GM12875 (cell line): ENCODE data around the gene PTGFRN.
"Not testable (repeated sequence)": the region's sequence is repeated elsewhere in the genome, so short reads cannot be mapped to it uniquely, and the experiment has no call there.

Source experiments
- H3K4me3 ChIP-seq: one replicate; pipeline ENCODE4 v1.5.1; 2011; ENCODE audit warnings: low read depth, low read length, control low read depth
- CTCF ChIP-seq: IDR thresholded peaks from 2 replicates; pipeline ENCODE4 v1.5.1; 2011; ENCODE audit warnings: low read depth, mild to moderate bottlenecking, control low read depth, inconsistent platforms, low read length, moderate library complexity, borderline replicate concordance; ENCODE audit not compliant: insufficient read depth

Gene PTGFRN

GRCh38 chr1:116962987-116963639 is 53.4 kb downstream of the PTGFRN start:
- no peak overlapping the region for H3K4me3 ChIP-seq
- TF ChIP-seq CTCF = no peak

- no peak for TF ChIP-seq CTCF
- no peak overlapping the region for H3K4me3 ChIP-seq
Observed at GRCh38 chr1:116966791-116967190, 57.1 kb downstream of the PTGFRN start.

- TF ChIP-seq CTCF = no peak
- no peak overlapping the region for H3K4me3 ChIP-seq
Observed at GRCh38 chr1:116968724-116969123, 59.0 kb downstream of the PTGFRN start.

- TF ChIP-seq CTCF = no peak
- H3K4me3 ChIP-seq = no peak overlapping the region
Observed at GRCh38 chr1:116971258-116971860, 61.6 kb downstream of the PTGFRN start.

- no peak overlapping the region for H3K4me3 ChIP-seq
- TF ChIP-seq CTCF = no peak
Observed at GRCh38 chr1:116971965-116972673, 62.4 kb downstream of the PTGFRN start.

GRCh38 chr1:116972674-116973030 is 62.9 kb downstream of the PTGFRN start:
- no peak overlapping the region for H3K4me3 ChIP-seq
- TF ChIP-seq CTCF = no peak

- not testable (repeated sequence) for H3K4me3 ChIP-seq
Observed at GRCh38 chr1:116980309-116980708, 70.6 kb downstream of the PTGFRN start.
